ENCODE data around the gene WSCD1.

The WSCD1 gene

GRCh38 chr17:6095501-6095900, 25.3 kb downstream of the WSCD1 start:
- no peak overlapping the region for H3K4me2 ChIP-seq (ENCODE audit: low read length)
- no peak overlapping the region for H3K4me3 ChIP-seq (ENCODE audit: low read length)
- no CpG with 5 or more reads among the region's 6 CpGs for WGBS (ENCODE audit: extremely low coverage, insufficient coverage, low lambda C conversion rate)
- H2BK5ac ChIP-seq (ENCODE audit: low read length): no peak overlapping the region
- no peak overlapping the region for H3K56ac ChIP-seq (ENCODE audit: low read length)
- H4K8ac ChIP-seq (ENCODE audit: low read depth, low read length): no peak overlapping the region
- H3K23ac ChIP-seq (ENCODE audit: low read length): no peak overlapping the region
- no peak overlapping the region for H2BK120ac ChIP-seq (ENCODE audit: low read depth, low read length)
- no peak overlapping the region for H4K5ac ChIP-seq (ENCODE audit: low read length)
- H3K27me3 ChIP-seq (ENCODE audit: insufficient read depth, low read length, poor library complexity): no peaks in the 10 kb centered on the region
- no peaks in the 10 kb centered on the region for H3K79me1 ChIP-seq (ENCODE audit: low read length)
- no peak for DNase-seq
- no peak overlapping the region for H2BK15ac ChIP-seq (replicated peaks; ENCODE audit: low read depth)
- H2AK5ac ChIP-seq (ENCODE audit: low read length): no peak overlapping the region
- H3K79me2 ChIP-seq (ENCODE audit: control insufficient read depth, insufficient read depth, low read length): no peaks in the 10 kb centered on the region
- no peak overlapping the region for H3K4ac ChIP-seq (ENCODE audit: low read depth, low read length)
- H3K36me3 ChIP-seq (ENCODE audit: control insufficient read depth, insufficient read depth, low read length): no peaks in the 10 kb centered on the region
- H3K4me1 ChIP-seq (ENCODE audit: control insufficient read depth, low read depth, low read length): peaks cover 2% of the 10 kb centered on the region
- no peak overlapping the region for H3K27ac ChIP-seq (ENCODE audit: low read depth, low read length)
- no peak overlapping the region for H3K9ac ChIP-seq (ENCODE audit: low read length)
- H3K18ac ChIP-seq (ENCODE audit: low read length): no peak overlapping the region

- H3K79me2 ChIP-seq (ENCODE audit: control insufficient read depth, insufficient read depth, low read length): no peaks in the 10 kb centered on the region
- no peak for DNase-seq
- H3K27ac ChIP-seq (ENCODE audit: low read depth, low read length): no peak overlapping the region
- H3K23ac ChIP-seq (ENCODE audit: low read length): no peak overlapping the region
- H3K4me3 ChIP-seq (ENCODE audit: low read length): no peak overlapping the region
- no peaks in the 10 kb centered on the region for H3K79me1 ChIP-seq (ENCODE audit: low read length)
- H3K27me3 ChIP-seq (ENCODE audit: insufficient read depth, low read length, poor library complexity): no peaks in the 10 kb centered on the region
- H2BK120ac ChIP-seq (ENCODE audit: low read depth, low read length): no peak overlapping the region
- no peaks in the 10 kb centered on the region for H3K36me3 ChIP-seq (ENCODE audit: control insufficient read depth, insufficient read depth, low read length)
- H3K4me2 ChIP-seq (ENCODE audit: low read length): no peak overlapping the region
- H3K56ac ChIP-seq (ENCODE audit: low read length): no peak overlapping the region
- H3K18ac ChIP-seq (ENCODE audit: low read length): no peak overlapping the region
- H3K4me1 ChIP-seq (ENCODE audit: control insufficient read depth, low read depth, low read length): peaks cover 4% of the 10 kb centered on the region
- H2BK5ac ChIP-seq (ENCODE audit: low read length): no peak overlapping the region
- H4K8ac ChIP-seq (ENCODE audit: low read depth, low read length): no peak overlapping the region
- H2AK5ac ChIP-seq (ENCODE audit: low read length): no peak overlapping the region
- no peak overlapping the region for H3K9ac ChIP-seq (ENCODE audit: low read length)
- H2BK15ac ChIP-seq (replicated peaks; ENCODE audit: low read depth): no peak overlapping the region
- no peak overlapping the region for H4K5ac ChIP-seq (ENCODE audit: low read length)
- no CpG with 5 or more reads among the region's 13 CpGs for WGBS (ENCODE audit: extremely low coverage, insufficient coverage, low lambda C conversion rate)
- H3K4ac ChIP-seq (ENCODE audit: low read depth, low read length): no peak overlapping the region
Observed at GRCh38 chr17:6096201-6097004, 26.2 kb downstream of the WSCD1 start.

GRCh38 chr17:6097005-6097279, 26.8 kb downstream of the WSCD1 start:
- Histone ChIP-seq H4K8ac (ENCODE audit: low read depth, low read length) (no peak overlapping the region), H2BK5ac (ENCODE audit: low read length) (no peak overlapping the region), H3K9ac (ENCODE audit: low read length) (no peak overlapping the region), H3K79me1 (ENCODE audit: low read length) (no peaks in the 10 kb centered on the region), H3K36me3 (ENCODE audit: control insufficient read depth, insufficient read depth, low read length) (no peaks in the 10 kb centered on the region), H3K27me3 (ENCODE audit: insufficient read depth, low read length, poor library complexity) (no peaks in the 10 kb centered on the region), H3K23ac (ENCODE audit: low read length) (no peak overlapping the region), H3K4ac (ENCODE audit: low read depth, low read length) (no peak overlapping the region), H3K4me3 (ENCODE audit: low read length) (no peak overlapping the region), H2BK15ac (replicated peaks; ENCODE audit: low read depth) (no peak overlapping the region), H3K4me1 (ENCODE audit: control insufficient read depth, low read depth, low read length) (peaks cover 4% of the 10 kb centered on the region), H2AK5ac (ENCODE audit: low read length) (no peak overlapping the region), H3K56ac (ENCODE audit: low read length) (no peak overlapping the region), H3K4me2 (ENCODE audit: low read length) (no peak overlapping the region), H3K18ac (ENCODE audit: low read length) (no peak overlapping the region), H3K27ac (ENCODE audit: low read depth, low read length) (no peak overlapping the region), H2BK120ac (ENCODE audit: low read depth, low read length) (no peak overlapping the region), H4K5ac (ENCODE audit: low read length) (no peak overlapping the region), H3K79me2 (ENCODE audit: control insufficient read depth, insufficient read depth, low read length) (no peaks in the 10 kb centered on the region)
- no CpG with 5 or more reads among the region's 10 CpGs for WGBS (ENCODE audit: extremely low coverage, insufficient coverage, low lambda C conversion rate)
- DNase-seq: no peak

GRCh38 chr17:6098050-6098822, 28.1 kb downstream of the WSCD1 start:
- no peak overlapping the region for H2BK120ac ChIP-seq (ENCODE audit: low read depth, low read length)
- H3K18ac ChIP-seq (ENCODE audit: low read length): no peak overlapping the region
- no peaks in the 10 kb centered on the region for H3K36me3 ChIP-seq (ENCODE audit: control insufficient read depth, insufficient read depth, low read length)
- no peak overlapping the region for H3K23ac ChIP-seq (ENCODE audit: low read length)
- peaks cover 4% of the 10 kb centered on the region for H3K4me1 ChIP-seq (ENCODE audit: control insufficient read depth, low read depth, low read length)
- H3K4me2 ChIP-seq (ENCODE audit: low read length): no peak overlapping the region
- WGBS (ENCODE audit: extremely low coverage, insufficient coverage, low lambda C conversion rate): no CpG with 5 or more reads among the region's 11 CpGs
- no peak overlapping the region for H3K9ac ChIP-seq (ENCODE audit: low read length)
- H2BK5ac ChIP-seq (ENCODE audit: low read length): no peak overlapping the region
- DNase-seq: peak; percentile 28
- no peak overlapping the region for H2AK5ac ChIP-seq (ENCODE audit: low read length)
- no peak overlapping the region for H4K8ac ChIP-seq (ENCODE audit: low read depth, low read length)
- no peak overlapping the region for H3K4ac ChIP-seq (ENCODE audit: low read depth, low read length)
- no peaks in the 10 kb centered on the region for H3K79me2 ChIP-seq (ENCODE audit: control insufficient read depth, insufficient read depth, low read length)
- no peaks in the 10 kb centered on the region for H3K79me1 ChIP-seq (ENCODE audit: low read length)
- H3K27me3 ChIP-seq (ENCODE audit: insufficient read depth, low read length, poor library complexity): no peaks in the 10 kb centered on the region
- no peak overlapping the region for H3K56ac ChIP-seq (ENCODE audit: low read length)
- no peak overlapping the region for H4K5ac ChIP-seq (ENCODE audit: low read length)
- H3K27ac ChIP-seq (ENCODE audit: low read depth, low read length): no peak overlapping the region
- H2BK15ac ChIP-seq (replicated peaks; ENCODE audit: low read depth): no peak overlapping the region
- no peak overlapping the region for H3K4me3 ChIP-seq (ENCODE audit: low read length)

- Histone ChIP-seq H3K79me2 (ENCODE audit: control insufficient read depth, insufficient read depth, low read length) (no peaks in the 10 kb centered on the region), H3K4ac (ENCODE audit: low read depth, low read length) (no peak overlapping the region), H4K5ac (ENCODE audit: low read length) (no peak overlapping the region), H3K27ac (ENCODE audit: low read depth, low read length) (no peak overlapping the region), H3K4me1 (ENCODE audit: control insufficient read depth, low read depth, low read length) (peaks cover 4% of the 10 kb centered on the region), H2BK5ac (ENCODE audit: low read length) (no peak overlapping the region), H3K79me1 (ENCODE audit: low read length) (no peaks in the 10 kb centered on the region), H3K18ac (ENCODE audit: low read length) (no peak overlapping the region), H3K56ac (ENCODE audit: low read length) (no peak overlapping the region), H3K4me3 (ENCODE audit: low read length) (no peak overlapping the region), H3K36me3 (ENCODE audit: control insufficient read depth, insufficient read depth, low read length) (no peaks in the 10 kb centered on the region), H3K23ac (ENCODE audit: low read length) (no peak overlapping the region), H2BK120ac (ENCODE audit: low read depth, low read length) (no peak overlapping the region), H3K27me3 (ENCODE audit: insufficient read depth, low read length, poor library complexity) (no peaks in the 10 kb centered on the region), H3K4me2 (ENCODE audit: low read length) (no peak overlapping the region), H2BK15ac (replicated peaks; ENCODE audit: low read depth) (no peak overlapping the region), H2AK5ac (ENCODE audit: low read length) (no peak overlapping the region), H3K9ac (ENCODE audit: low read length) (no peak overlapping the region), H4K8ac (ENCODE audit: low read depth, low read length) (no peak overlapping the region)
- WGBS (ENCODE audit: extremely low coverage, insufficient coverage, low lambda C conversion rate): no CpG with 5 or more reads among the region's 1 CpG
- DNase-seq: no peak
Observed at GRCh38 chr17:6098823-6099180, 28.6 kb downstream of the WSCD1 start.
